Osteoblast (primary cell): ENCODE results near the gene AARS2. TPM values are rescaled to one million over a fixed set of nuclear protein-coding genes. Genes with fewer than 3 reads are reported as not detected.
"Not testable (repeated sequence)": the region's sequence is repeated elsewhere in the genome, so short reads cannot be mapped to it uniquely, and the experiment has no call there.

Experiments used
- DNase-seq: peaks from one replicate; pipeline ENCODE4 v3.0.0; 2011; ENCODE audit warnings: low spot score, mixed read lengths; ENCODE audit not compliant: insufficient read length; ENCODE audit errors: missing footprints
- H2AFZ ChIP-seq: 2 replicates; pipeline ENCODE4 v1.6.0; 2011; ENCODE audit warnings: mild to moderate bottlenecking, low read length
- H3K27ac ChIP-seq: 2 replicates; pipeline ENCODE4 v1.5.1; 2011; ENCODE audit warnings: mild to moderate bottlenecking, low read depth, low read length, moderate library complexity
- H3K27me3 ChIP-seq: 2 replicates; pipeline ENCODE4 v1.6.0; 2012; ENCODE audit warnings: mild to moderate bottlenecking, control low read depth, inconsistent platforms, low read length, moderate library complexity; ENCODE audit not compliant: insufficient read depth
- H3K36me3 ChIP-seq: 2 replicates; pipeline ENCODE4 v1.5.1; 2011; ENCODE audit warnings: mild to moderate bottlenecking, low read length, control low read depth, moderate library complexity; ENCODE audit not compliant: insufficient read depth
- H3K4me1 ChIP-seq: 2 replicates; pipeline ENCODE4 v1.5.1; 2011; ENCODE audit warnings: mild to moderate bottlenecking, low read length, control low read depth, moderate library complexity; ENCODE audit not compliant: insufficient read depth
- H3K4me2 ChIP-seq: 2 replicates; pipeline ENCODE4 v1.6.0; 2011; ENCODE audit warnings: mild to moderate bottlenecking, low read length; ENCODE audit not compliant: insufficient read depth
- H3K4me3 ChIP-seq: fragments of 200-600 bp; sonication (generic); 3 replicates; pipeline ENCODE4 v1.5.1; 2012; ENCODE audit warnings: mild to moderate bottlenecking, low read length, inconsistent platforms; ENCODE audit not compliant: insufficient read depth
- H3K79me2 ChIP-seq: 2 replicates; pipeline ENCODE4 v1.6.0; 2012; ENCODE audit warnings: mild to moderate bottlenecking, low read length, control low read depth, inconsistent platforms; ENCODE audit not compliant: insufficient read depth
- H3K9me3 ChIP-seq: 2 replicates; pipeline ENCODE4 v1.5.1; 2011; ENCODE audit warnings: low read depth, low read length, control low read depth
- H4K20me1 ChIP-seq: 2 replicates; pipeline ENCODE4 v1.6.0; 2012; ENCODE audit warnings: mild to moderate bottlenecking, low read length, control low read depth; ENCODE audit not compliant: insufficient read depth
- CTCF ChIP-seq: IDR thresholded peaks from 2 replicates; pipeline ENCODE4 v1.5.1; 2011; ENCODE audit warnings: mild to moderate bottlenecking, low read depth, low read length, moderate library complexity; ENCODE audit errors: extremely low read depth
- total RNA-seq: library from RNA; depleted of rRNA; stranded (reverse); fragments of >200 nt; gene quantifications from 2 replicates; pipeline ENCODE4 v1.2.3, GENCODE V29; 2012

Gene AARS2
- total RNA-seq, 1 donor = 6.2 TPM

GRCh38 chr6:44349904-44350649 lies 36.9 kb upstream of the AARS2 start:
- H3K4me3 ChIP-seq = no peak overlapping the region
- no peak overlapping the region for H2AFZ ChIP-seq
- H3K9me3 ChIP-seq = no peaks in the 10 kb centered on the region
- no peaks in the 10 kb centered on the region for H4K20me1 ChIP-seq
- H3K4me2 ChIP-seq = no peak overlapping the region
- H3K27ac ChIP-seq = no peak overlapping the region
- H3K4me1 ChIP-seq = no peaks in the 10 kb centered on the region
- DNase-seq = no peak
- H3K27me3 ChIP-seq = peaks cover 2% of the 10 kb centered on the region
- TF ChIP-seq CTCF = no peak
- H3K36me3 ChIP-seq = no peaks in the 10 kb centered on the region
- H3K79me2 ChIP-seq = no peaks in the 10 kb centered on the region

- H2AFZ ChIP-seq, H4K20me1 ChIP-seq, H3K4me3 ChIP-seq, H3K4me2 ChIP-seq, DNase-seq, H3K36me3 ChIP-seq, H3K9me3 ChIP-seq, H3K79me2 ChIP-seq, H3K27ac ChIP-seq, H3K4me1 ChIP-seq: not testable (repeated sequence)
- H3K27me3 ChIP-seq = peaks cover 30% of the 10 kb centered on the region
These were observed 33.7 kb upstream of the AARS2 start for GRCh38 chr6:44346818-44347217.

GRCh38 chr6:44342489-44342888 lies 29.3 kb upstream of the AARS2 start, which contains the start of gene SPATS1:
Gene SPATS1 (plus strand): TSS chr6:44342650. CDS start chr6:44343096, 446 bp downstream.
- Histone ChIP-seq H3K9me3 (no peaks in the 10 kb centered on the region), H3K4me1 (no peaks in the 10 kb centered on the region), H3K4me3 (peak within 1 kb of the TSS; percentile 35), H3K27me3 (peaks cover 44% of the 10 kb centered on the region), H3K79me2 (no peaks in the 10 kb centered on the region), H4K20me1 (peaks cover 4% of the 10 kb centered on the region), H3K4me2 (no peak within 1 kb of the TSS), H3K36me3 (no peaks in the 10 kb centered on the region), H3K27ac (no peak within 1 kb of the TSS), H2AFZ (no peak within 1 kb of the TSS)
- no peak for DNase-seq
- no peak for TF ChIP-seq CTCF

DNA sequence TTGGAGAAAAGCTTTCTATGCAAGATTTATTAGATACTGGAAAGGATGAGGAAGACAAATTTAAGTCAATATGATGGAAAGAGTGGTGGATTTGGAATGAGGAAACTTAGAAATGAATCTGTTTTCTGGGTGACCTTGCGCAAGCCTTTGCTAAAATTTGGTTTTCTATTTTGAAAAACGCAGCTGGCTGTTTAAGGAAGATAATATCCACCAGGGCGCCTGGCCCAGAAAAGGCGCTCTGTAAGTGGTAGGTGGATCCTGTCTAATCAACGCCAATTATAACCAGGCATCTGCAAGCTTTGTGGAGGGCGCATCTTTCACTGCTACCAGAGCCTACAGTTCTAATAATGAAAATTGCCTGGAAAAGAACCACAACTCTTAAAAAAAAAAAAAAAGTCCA lies 28.9 kb upstream of the AARS2 start:
- Histone ChIP-seq H3K4me2 (no peak overlapping the region), H3K36me3 (no peaks in the 10 kb centered on the region), H3K27me3 (peaks cover 44% of the 10 kb centered on the region), H3K4me3 (no peak overlapping the region), H3K4me1 (no peaks in the 10 kb centered on the region), H2AFZ (no peak overlapping the region), H3K79me2 (no peaks in the 10 kb centered on the region), H3K27ac (no peak overlapping the region), H3K9me3 (no peaks in the 10 kb centered on the region), H4K20me1 (peaks cover 4% of the 10 kb centered on the region)
- no peak for DNase-seq
- no peak for TF ChIP-seq CTCF
